ENCODE measurements around the gene CD200R1. TPM values are rescaled to one million over a fixed set of nuclear protein-coding genes. Genes with fewer than 3 reads are reported as not detected.

The CD200R1 gene
- total and polyA plus RNA-seq, 9 of the 15 experiments (the other 6 are each of a cell fraction or from before 2014, with no cell fraction given), result 0.04 to 0.23 (median 0.09) TPM; not detected in 5

DNA sequence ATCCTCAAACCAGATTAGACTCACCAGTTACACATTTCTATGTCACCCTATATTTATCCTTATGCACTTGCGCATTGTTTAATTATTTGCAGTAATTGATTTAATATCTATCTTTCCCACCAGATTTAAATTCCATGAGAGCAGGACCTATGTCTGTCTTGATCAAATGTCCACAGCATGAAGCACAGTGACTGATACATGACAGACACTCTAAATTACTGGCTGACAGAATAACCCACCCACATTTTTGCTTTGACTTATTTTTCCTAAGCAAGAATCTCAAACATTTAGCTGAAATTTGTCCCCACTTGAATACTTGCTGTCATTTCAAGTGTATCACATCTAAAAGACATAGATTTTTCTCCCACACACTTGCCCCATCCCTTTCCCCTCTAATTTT lies 7.5 kb downstream of the CD200R1 start (continued):
- TF ChIP-seq, protein P1, sequence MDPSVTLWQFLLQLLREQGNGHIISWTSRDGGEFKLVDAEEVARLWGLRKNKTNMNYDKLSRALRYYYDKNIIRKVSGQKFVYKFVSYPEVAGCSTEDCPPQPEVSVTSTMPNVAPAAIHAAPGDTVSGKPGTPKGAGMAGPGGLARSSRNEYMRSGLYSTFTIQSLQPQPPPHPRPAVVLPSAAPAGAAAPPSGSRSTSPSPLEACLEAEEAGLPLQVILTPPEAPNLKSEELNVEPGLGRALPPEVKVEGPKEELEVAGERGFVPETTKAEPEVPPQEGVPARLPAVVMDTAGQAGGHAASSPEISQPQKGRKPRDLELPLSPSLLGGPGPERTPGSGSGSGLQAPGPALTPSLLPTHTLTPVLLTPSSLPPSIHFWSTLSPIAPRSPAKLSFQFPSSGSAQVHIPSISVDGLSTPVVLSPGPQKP (CRISPR knock-in tag; IDR thresholded peaks at IDR 0.05), result no peak
- no peak for TF ChIP-seq ZNF217 (CRISPR knock-in tag; IDR thresholded peaks at IDR 0.05)
- no peak for TF ChIP-seq SIN3B (IDR thresholded peaks at IDR 0.05; ENCODE audit: low read depth)
- no peak for TF ChIP-seq TCF7L2 (IDR thresholded peaks at IDR 0.05; ENCODE audit: low read depth, low read length)

DNA sequence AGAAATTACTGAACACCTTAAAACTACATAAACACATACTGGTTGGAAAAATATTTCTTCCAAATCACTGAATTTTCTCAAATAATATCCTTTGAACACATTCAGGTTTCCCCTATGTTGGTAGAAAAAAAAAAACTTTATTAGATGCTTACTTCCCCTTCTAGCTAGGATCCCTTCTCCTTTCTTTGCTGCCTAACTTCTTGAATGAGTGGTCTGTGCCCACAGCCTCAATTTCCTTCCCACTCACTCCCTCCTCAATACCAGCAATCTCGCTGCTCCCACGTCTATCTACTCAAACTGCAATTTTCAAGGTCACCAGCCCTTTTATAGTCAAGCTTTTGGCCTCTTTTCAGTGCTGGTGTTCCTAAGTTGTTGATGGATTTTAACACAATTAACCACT lies 8.3 kb downstream of the CD200R1 start:
- H3K36me3 ChIP-seq (ENCODE audit: control insufficient read depth, insufficient read depth, low read length), result no peaks in the 10 kb centered on the region
- no peaks in the 10 kb centered on the region for H3K27me3 ChIP-seq (ENCODE audit: control insufficient read depth in 2 of 2, insufficient read depth in 2 of 2, low read length in 2 of 2)
- no peaks in the 10 kb centered on the region for H3K9me1 ChIP-seq (ENCODE audit: control insufficient read depth, insufficient read depth, low read length)
- no TSS peak for BruUV-seq (replicated peaks)
- intact Hi-C loops (cut with micrococcal nuclease) (no loop called here), in situ Hi-C loops (cut with MboI) (no loop called here)
- H3K4me1 ChIP-seq (replicated peaks in 1 of 2; ENCODE audit: control insufficient read depth in 2 of 2, insufficient read depth in 2 of 2, low read length in 2 of 2), result no peaks in the 10 kb centered on the region
- 17% methylated on average over 2 of the region's 2 CpGs for WGBS (ENCODE audit: insufficient coverage, low coverage, missing lambda C conversion rate)
- TF ChIP-seq GATA2 (CRISPR knock-in tag; IDR thresholded peaks at IDR 0.05) (no peak), ZBED1 (IDR thresholded peaks at IDR 0.05) (no peak), GATAD2A (IDR thresholded peaks at IDR 0.05) (no peak)
- TF ChIP-seq, protein P2, sequence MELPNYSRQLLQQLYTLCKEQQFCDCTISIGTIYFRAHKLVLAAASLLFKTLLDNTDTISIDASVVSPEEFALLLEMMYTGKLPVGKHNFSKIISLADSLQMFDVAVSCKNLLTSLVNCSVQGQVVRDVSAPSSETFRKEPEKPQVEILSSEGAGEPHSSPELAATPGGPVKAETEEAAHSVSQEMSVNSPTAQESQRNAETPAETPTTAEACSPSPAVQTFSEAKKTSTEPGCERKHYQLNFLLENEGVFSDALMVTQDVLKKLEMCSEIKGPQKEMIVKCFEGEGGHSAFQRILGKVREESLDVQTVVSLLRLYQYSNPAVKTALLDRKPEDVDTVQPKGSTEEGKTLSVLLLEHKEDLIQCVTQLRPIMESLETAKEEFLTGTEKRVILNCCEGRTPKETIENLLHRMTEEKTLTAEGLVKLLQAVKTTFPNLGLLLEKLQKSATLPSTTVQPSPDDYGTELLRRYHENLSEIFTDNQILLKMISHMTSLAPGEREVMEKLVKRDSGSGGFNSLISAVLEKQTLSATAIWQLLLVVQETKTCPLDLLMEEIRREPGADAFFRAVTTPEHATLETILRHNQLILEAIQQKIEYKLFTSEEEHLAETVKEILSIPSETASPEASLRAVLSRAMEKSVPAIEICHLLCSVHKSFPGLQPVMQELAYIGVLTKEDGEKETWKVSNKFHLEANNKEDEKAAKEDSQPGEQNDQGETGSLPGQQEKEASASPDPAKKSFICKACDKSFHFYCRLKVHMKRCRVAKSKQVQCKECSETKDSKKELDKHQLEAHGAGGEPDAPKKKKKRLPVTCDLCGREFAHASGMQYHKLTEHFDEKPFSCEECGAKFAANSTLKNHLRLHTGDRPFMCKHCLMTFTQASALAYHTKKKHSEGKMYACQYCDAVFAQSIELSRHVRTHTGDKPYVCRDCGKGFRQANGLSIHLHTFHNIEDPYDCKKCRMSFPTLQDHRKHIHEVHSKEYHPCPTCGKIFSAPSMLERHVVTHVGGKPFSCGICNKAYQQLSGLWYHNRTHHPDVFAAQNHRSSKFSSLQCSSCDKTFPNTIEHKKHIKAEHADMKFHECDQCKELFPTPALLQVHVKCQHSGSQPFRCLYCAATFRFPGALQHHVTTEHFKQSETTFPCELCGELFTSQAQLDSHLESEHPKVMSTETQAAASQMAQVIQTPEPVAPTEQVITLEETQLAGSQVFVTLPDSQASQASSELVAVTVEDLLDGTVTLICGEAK (IDR thresholded peaks at IDR 0.05), result 0 out of 2 replicates have a peak, but pooled peaks have one; percentile 43
- TF ChIP-seq, protein P2 (CRISPR knock-in tag; IDR thresholded peaks at IDR 0.05), result no peak
- DNase-seq (ENCODE audit: extremely low read depth in 1 of 4, low spot score in 3 of 4), result no peak
- H3K4me3 ChIP-seq, result no peak overlapping the region
- no peak overlapping the region for H3K4me2 ChIP-seq (ENCODE audit: insufficient read depth, low read length)
- 0 out of 2 replicates have a peak, but pooled peaks cover 2% of the 10 kb centered on the region for H3K9me3 ChIP-seq (replicated peaks; ENCODE audit: control insufficient read depth, insufficient read depth, low read depth, low read length)
- H3K9ac ChIP-seq (ENCODE audit: insufficient read depth in 1 of 2, low read depth in 2 of 2, low read length in 2 of 2), result no peak overlapping the region
- no peak overlapping the region for H2AFZ ChIP-seq (ENCODE audit: low read depth, low read length)
- no peak for ATAC-seq
- FAIRE-seq, result no peak
- no peak overlapping the region for H3K27ac ChIP-seq (ENCODE audit: extremely low read depth, low read depth, low read length)
- no peaks in the 10 kb centered on the region for H4K20me1 ChIP-seq (replicated peaks; ENCODE audit: control insufficient read depth, insufficient read depth, low read length)
- CTCF ChIA-PET (ENCODE audit: low intra/inter-chr PET ratio), result no interaction called here
- POLR2A ChIA-PET, result interaction anchor here (0.7 kb wide), 1 partner anchor 22 kb away, joined by 3 read pairs; no protein-coding TSS in a partner anchor
- H3K79me2 ChIP-seq (ENCODE audit: control insufficient read depth, insufficient read depth, low read length), result no peaks in the 10 kb centered on the region

All from K562 (cell line).